Kidney (tissue), 14 donors: ENCODE data around the gene GRAP2. TPM values are rescaled to one million over a fixed set of nuclear protein-coding genes. Genes with fewer than 3 reads are reported as not detected.
A peak's percentile ranks its signal among the peaks of the same experiment; 100 is the strongest.

Source experiments
- DNase-seq, 5 donors: peaks; one replicate each; pipeline ENCODE4 v3.0.0-alpha.2; 2013 to 2020
- FAIRE-seq: peaks from 2 replicates; lab custom pipeline; 2012; peaks lifted over from hg19 to GRCh38; lab: Jason Lieb, UNC
- H3K27ac ChIP-seq, 2 donors: one replicate each; pipeline ENCODE4 v1.7.0; 2013; ENCODE audit warnings: low read depth in 2 of 2, low read length in 2 of 2, inconsistent platforms in 1 of 2
- H3K27me3 ChIP-seq: one replicate; pipeline ENCODE4 v1.7.1; 2013; ENCODE audit warnings: low read length, inconsistent platforms; ENCODE audit not compliant: control insufficient read depth, insufficient read depth
- H3K36me3 ChIP-seq, 3 donors: one replicate each; pipeline versions ENCODE4 v1.7.0 to v1.7.1; 2013; ENCODE audit warnings: low read length in 3 of 3, control low read depth in 1 of 3, inconsistent platforms in 1 of 3; ENCODE audit not compliant: insufficient read depth in 3 of 3, control insufficient read depth in 2 of 3
- H3K4me1 ChIP-seq, 3 donors: one replicate each; pipeline versions ENCODE4 v1.7.0 to v1.7.1; 2013; ENCODE audit warnings: low read length in 3 of 3, inconsistent platforms in 1 of 3, low read depth in 1 of 3; ENCODE audit not compliant: control insufficient read depth in 2 of 3, insufficient read depth in 2 of 3
- H3K4me3 ChIP-seq, 3 donors: one replicate each; pipeline versions ENCODE4 v1.7.0 to v1.8.1; 2013; ENCODE audit warnings: low read length in 3 of 3, control low read depth in 1 of 3, inconsistent platforms in 1 of 3
- H3K9ac ChIP-seq, 3 donors: one replicate each; pipeline versions ENCODE4 v1.7.0 to v1.7.1; 2013; ENCODE audit warnings: low read length in 3 of 3, control low read depth in 1 of 3, inconsistent platforms in 1 of 3
- H3K9me3 ChIP-seq, 3 donors: one replicate each; pipeline versions ENCODE4 v1.7.0 to v1.7.1; 2013; ENCODE audit warnings: low read length in 3 of 3, control low read depth in 1 of 3, inconsistent platforms in 1 of 3; ENCODE audit not compliant: control insufficient read depth in 2 of 3, insufficient read depth in 1 of 3
- intact Hi-C: fragments of 100-400 bp; cut with DNase I; formaldehyde crosslinking; loops from one replicate; pipeline ENCODE4 v1.11.1; 2022
- polyA plus RNA-seq: library from polyadenylated mRNA; stranded (reverse); fragments of 350-450 nt; fragmentation: Illumina TruSeq; extraction: RNeasy Lipid Tissue Mini Kit (QIAGEN cat#74804); gene quantifications from one replicate; pipeline ENCODE4 v1.2.3, GENCODE V29; 2014; ENCODE audit warnings: low read depth, low replicate concordance; ENCODE audit not compliant: insufficient read depth
- total RNA-seq: library from RNA; stranded (reverse); fragmentation: NEBNext Ultra II Directional; extraction: Animal tissue kit (Norgen Biotek cat#: 25700); gene quantifications from one replicate; pipeline ENCODE4 v1.2.1, GENCODE V29; 2021
- TF ChIP-seq, protein P1 (sequence below): IDR thresholded peaks from 3 replicates; pipeline ENCODE4 v1.5.1; 2012; ENCODE audit warnings: mild to moderate bottlenecking, moderate library complexity, borderline replicate concordance; ENCODE audit not compliant: insufficient read depth; ENCODE audit errors: extremely low read depth
- donor health status: control.
- donor health status: control.
- donor health status: control.
- donor health status: control.
- donor health status: control.
- donor health status: DM: yes; HTN: yes; CAD: no.
- donor health status: Normal renal cell carcinoma (clear cell type).

The GRAP2 gene
- total and polyA plus RNA-seq, 2 donors from 2014 or later, result 0.73 to 9.7 TPM

DNA sequence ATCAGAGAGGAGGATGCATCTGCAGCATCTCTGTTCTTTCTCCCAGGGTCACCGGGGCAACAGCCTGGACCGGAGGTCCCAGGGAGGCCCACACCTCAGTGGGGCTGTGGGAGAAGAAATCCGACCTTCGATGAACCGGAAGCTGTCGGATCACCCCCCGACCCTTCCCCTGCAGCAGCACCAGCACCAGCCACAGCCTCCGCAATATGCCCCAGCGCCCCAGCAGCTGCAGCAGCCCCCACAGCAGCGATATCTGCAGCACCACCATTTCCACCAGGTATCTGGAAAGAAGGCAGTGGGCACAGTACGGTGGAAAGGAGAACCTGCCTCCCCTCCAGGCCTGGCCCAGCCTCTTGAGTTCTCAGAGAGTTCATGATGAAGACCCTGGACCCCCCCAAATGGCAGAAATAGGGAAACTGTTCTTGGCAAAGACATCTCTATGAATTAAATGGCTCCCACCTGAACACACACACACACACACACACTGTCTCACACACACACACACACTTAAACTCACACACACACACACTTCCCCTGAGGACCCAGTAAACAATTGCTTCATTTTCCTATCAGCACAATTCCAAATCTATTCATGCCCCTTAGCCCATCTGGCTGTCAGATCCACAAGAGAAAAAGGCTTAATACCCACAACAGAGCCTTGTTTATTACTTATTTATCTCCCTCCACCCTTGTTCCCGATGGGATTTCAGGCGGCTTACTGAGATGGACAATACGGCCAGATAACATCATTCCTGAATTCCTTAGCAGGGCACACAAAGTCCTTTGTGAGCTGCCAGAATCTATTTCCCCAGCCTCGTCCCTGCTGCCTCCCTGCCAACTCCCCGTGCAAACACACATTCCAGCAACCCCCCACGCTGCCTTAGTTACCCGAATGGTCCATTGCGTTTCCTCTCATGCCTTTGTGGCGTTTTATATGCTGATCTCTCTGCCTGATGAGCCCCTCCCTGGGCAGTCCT lies 67.4 kb downstream of the GRAP2 start:
- Histone ChIP-seq H3K4me3 (no peak overlapping the region), H3K27me3 (no peaks in the 10 kb centered on the region), H3K4me1 (peaks cover 0 to 4% (median 0%) of the 10 kb centered on the region in 3 donors), H3K9ac (no peak overlapping the region), H3K36me3 (no peaks in the 10 kb centered on the region), H3K9me3 (no peaks in the 10 kb centered on the region), H3K27ac (no peak overlapping the region)
- TF ChIP-seq, protein P1, sequence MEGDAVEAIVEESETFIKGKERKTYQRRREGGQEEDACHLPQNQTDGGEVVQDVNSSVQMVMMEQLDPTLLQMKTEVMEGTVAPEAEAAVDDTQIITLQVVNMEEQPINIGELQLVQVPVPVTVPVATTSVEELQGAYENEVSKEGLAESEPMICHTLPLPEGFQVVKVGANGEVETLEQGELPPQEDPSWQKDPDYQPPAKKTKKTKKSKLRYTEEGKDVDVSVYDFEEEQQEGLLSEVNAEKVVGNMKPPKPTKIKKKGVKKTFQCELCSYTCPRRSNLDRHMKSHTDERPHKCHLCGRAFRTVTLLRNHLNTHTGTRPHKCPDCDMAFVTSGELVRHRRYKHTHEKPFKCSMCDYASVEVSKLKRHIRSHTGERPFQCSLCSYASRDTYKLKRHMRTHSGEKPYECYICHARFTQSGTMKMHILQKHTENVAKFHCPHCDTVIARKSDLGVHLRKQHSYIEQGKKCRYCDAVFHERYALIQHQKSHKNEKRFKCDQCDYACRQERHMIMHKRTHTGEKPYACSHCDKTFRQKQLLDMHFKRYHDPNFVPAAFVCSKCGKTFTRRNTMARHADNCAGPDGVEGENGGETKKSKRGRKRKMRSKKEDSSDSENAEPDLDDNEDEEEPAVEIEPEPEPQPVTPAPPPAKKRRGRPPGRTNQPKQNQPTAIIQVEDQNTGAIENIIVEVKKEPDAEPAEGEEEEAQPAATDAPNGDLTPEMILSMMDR, result no peak
- DNase-seq (peak in 3 of 5 donors; percentile 30 to 58 (median 35)), FAIRE-seq (no peak)
- intact Hi-C loops, result no loop called here

DNA sequence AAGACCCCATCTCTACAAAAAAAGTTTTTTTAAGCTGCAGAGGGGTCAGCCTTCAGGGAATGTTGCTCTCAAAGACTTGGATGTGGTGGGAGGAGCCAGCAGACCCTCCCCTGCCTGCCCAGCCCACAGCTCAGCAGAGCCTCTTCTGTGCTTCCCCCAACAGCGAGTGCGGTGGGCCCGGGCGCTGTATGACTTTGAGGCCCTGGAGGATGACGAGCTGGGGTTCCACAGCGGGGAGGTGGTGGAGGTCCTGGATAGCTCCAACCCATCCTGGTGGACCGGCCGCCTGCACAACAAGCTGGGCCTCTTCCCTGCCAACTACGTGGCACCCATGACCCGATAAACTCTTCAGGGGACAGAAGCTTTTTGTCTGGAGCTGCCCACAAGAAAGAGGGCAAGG lies 69.9 kb downstream of the GRAP2 start:
- no peaks in the 10 kb centered on the region for H3K27me3 ChIP-seq
- no peak overlapping the region for H3K27ac ChIP-seq
- no peaks in the 10 kb centered on the region for H3K9me3 ChIP-seq
- no peak for FAIRE-seq
- intact Hi-C loops, result no loop called here
- no peak overlapping the region for H3K4me3 ChIP-seq
- no peak overlapping the region for H3K9ac ChIP-seq
- TF ChIP-seq, protein P1, result no peak
- H3K36me3 ChIP-seq, result no peaks in the 10 kb centered on the region
- DNase-seq, result no peak
- H3K4me1 ChIP-seq, result peaks cover 0 to 4% (median 0%) of the 10 kb centered on the region in 3 donors

DNA sequence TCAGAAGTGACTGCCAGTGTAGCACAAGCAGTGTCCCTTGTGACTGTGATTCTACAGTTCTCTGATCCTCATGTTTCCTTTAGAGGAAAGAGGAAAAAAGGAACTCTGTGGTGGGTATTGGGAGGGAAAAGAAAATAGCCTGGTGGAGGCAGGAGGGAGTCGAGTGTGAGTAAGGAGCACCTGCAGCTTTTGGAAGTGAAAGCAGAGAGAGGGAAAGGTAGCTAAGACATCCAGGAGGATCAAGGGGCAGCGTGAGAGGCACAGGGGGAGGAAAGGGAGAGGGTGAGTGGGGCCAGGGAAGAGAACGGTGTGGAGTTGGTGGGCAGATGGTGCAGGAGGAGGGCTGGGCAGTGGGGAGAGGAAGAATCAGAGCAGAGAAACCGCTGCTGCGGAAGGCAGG lies 71.8 kb downstream of the GRAP2 start:
- no peak for FAIRE-seq
- H3K27me3 ChIP-seq, result no peaks in the 10 kb centered on the region

More for the DNA sequence above, 71.8 kb downstream of the GRAP2 start:
- H3K9ac ChIP-seq, result no peak overlapping the region
- H3K27ac ChIP-seq, result no peak overlapping the region
- TF ChIP-seq, protein P1, result no peak
- no peaks in the 10 kb centered on the region for H3K36me3 ChIP-seq
- intact Hi-C loops, result no loop called here
- H3K4me1 ChIP-seq, result peaks cover 0 to 4% (median 0%) of the 10 kb centered on the region in 3 donors
- no peak overlapping the region for H3K4me3 ChIP-seq
- DNase-seq, result no peak
- H3K9me3 ChIP-seq, result no peaks in the 10 kb centered on the region
